Body of pancreas (tissue), 4 donors: ENCODE data around the gene ARID4B.

ENCODE experiments used
- POLR2A ChIP-seq, 3 donors: fragments of 450-650 bp; IDR thresholded peaks; one replicate each; pipeline ENCODE4 v1.6.1; 2016; ENCODE audit warnings: antibody characterized with exemption in 3 of 3, mild to moderate bottlenecking in 2 of 3
- TF ChIP-seq, protein P1 (sequence below), 7 experiments: fragments of 450-650 bp in 4 of 7; fragments of 200-600 bp in 3 of 7; sonication (generic) in 3 of 7; IDR thresholded peaks; one replicate each; pipeline ENCODE4 v1.5.1; 2016 to 2019; ENCODE audit warnings: antibody characterized with exemption in 7 of 7

GRCh38 chr1:235328271-235329138 lies 526 bp upstream of the ARID4B start, which contains the start of gene GGPS1:
- TF ChIP-seq, protein P1, sequence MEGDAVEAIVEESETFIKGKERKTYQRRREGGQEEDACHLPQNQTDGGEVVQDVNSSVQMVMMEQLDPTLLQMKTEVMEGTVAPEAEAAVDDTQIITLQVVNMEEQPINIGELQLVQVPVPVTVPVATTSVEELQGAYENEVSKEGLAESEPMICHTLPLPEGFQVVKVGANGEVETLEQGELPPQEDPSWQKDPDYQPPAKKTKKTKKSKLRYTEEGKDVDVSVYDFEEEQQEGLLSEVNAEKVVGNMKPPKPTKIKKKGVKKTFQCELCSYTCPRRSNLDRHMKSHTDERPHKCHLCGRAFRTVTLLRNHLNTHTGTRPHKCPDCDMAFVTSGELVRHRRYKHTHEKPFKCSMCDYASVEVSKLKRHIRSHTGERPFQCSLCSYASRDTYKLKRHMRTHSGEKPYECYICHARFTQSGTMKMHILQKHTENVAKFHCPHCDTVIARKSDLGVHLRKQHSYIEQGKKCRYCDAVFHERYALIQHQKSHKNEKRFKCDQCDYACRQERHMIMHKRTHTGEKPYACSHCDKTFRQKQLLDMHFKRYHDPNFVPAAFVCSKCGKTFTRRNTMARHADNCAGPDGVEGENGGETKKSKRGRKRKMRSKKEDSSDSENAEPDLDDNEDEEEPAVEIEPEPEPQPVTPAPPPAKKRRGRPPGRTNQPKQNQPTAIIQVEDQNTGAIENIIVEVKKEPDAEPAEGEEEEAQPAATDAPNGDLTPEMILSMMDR (IDR thresholded peaks at IDR 0.05): peak in 4 of 7 experiments; percentile 7 to 33 (median 14)
- peak; percentile 61 to 93 (median 74) for TF ChIP-seq POLR2A (IDR thresholded peaks at IDR 0.05)
